PC-3 (cell line): ENCODE data around the gene VASH1.

Experiments
- CTCF ChIP-seq: fragments of 300-600 bp; sonication (generic); conservative IDR thresholded peaks from 2 replicates; pipeline ENCODE4 v1.5.1; 2017; ENCODE audit warnings: antibody characterized with exemption, low read depth, mild to moderate bottlenecking, low read length
- EZH2 ChIP-seq: fragments of 300-600 bp; sonication (generic); IDR thresholded peaks from one replicate; pipeline ENCODE4 v1.6.1; 2017; ENCODE audit warnings: antibody characterized with exemption, mild to moderate bottlenecking, low read length; ENCODE audit not compliant: unreplicated experiment
- EZH2phosphoT487 ChIP-seq: fragments of 300-600 bp; sonication (generic); IDR thresholded peaks from 2 replicates; pipeline ENCODE4 v1.6.1; 2018; ENCODE audit warnings: mild to moderate bottlenecking, antibody characterized with exemption, low read length, borderline replicate concordance

GRCh38 chr14:76832503-76832988, 71.3 kb downstream of the VASH1 start:
- no peak for TF ChIP-seq CTCF
- TF ChIP-seq EZH2phosphoT487 = no peak
- no peak for TF ChIP-seq EZH2
